Osteoblast (primary cell): ENCODE results near the gene BZW2. TPM values are rescaled to one million over a fixed set of nuclear protein-coding genes. Genes with fewer than 3 reads are reported as not detected.

Experiments used
- DNase-seq: peaks from one replicate; pipeline ENCODE4 v3.0.0; 2011; ENCODE audit warnings: low spot score, mixed read lengths; ENCODE audit not compliant: insufficient read length; ENCODE audit errors: missing footprints
- H2AFZ ChIP-seq: 2 replicates; pipeline ENCODE4 v1.6.0; 2011; ENCODE audit warnings: mild to moderate bottlenecking, low read length
- H3K27ac ChIP-seq: 2 replicates; pipeline ENCODE4 v1.5.1; 2011; ENCODE audit warnings: mild to moderate bottlenecking, low read depth, low read length, moderate library complexity
- H3K27me3 ChIP-seq: 2 replicates; pipeline ENCODE4 v1.6.0; 2012; ENCODE audit warnings: mild to moderate bottlenecking, control low read depth, inconsistent platforms, low read length, moderate library complexity; ENCODE audit not compliant: insufficient read depth
- H3K36me3 ChIP-seq: 2 replicates; pipeline ENCODE4 v1.5.1; 2011; ENCODE audit warnings: mild to moderate bottlenecking, low read length, control low read depth, moderate library complexity; ENCODE audit not compliant: insufficient read depth
- H3K4me1 ChIP-seq: 2 replicates; pipeline ENCODE4 v1.5.1; 2011; ENCODE audit warnings: mild to moderate bottlenecking, low read length, control low read depth, moderate library complexity; ENCODE audit not compliant: insufficient read depth
- H3K4me2 ChIP-seq: 2 replicates; pipeline ENCODE4 v1.6.0; 2011; ENCODE audit warnings: mild to moderate bottlenecking, low read length; ENCODE audit not compliant: insufficient read depth
- H3K4me3 ChIP-seq: fragments of 200-600 bp; sonication (generic); 3 replicates; pipeline ENCODE4 v1.5.1; 2012; ENCODE audit warnings: mild to moderate bottlenecking, low read length, inconsistent platforms; ENCODE audit not compliant: insufficient read depth
- H3K79me2 ChIP-seq: 2 replicates; pipeline ENCODE4 v1.6.0; 2012; ENCODE audit warnings: mild to moderate bottlenecking, low read length, control low read depth, inconsistent platforms; ENCODE audit not compliant: insufficient read depth
- H3K9me3 ChIP-seq: 2 replicates; pipeline ENCODE4 v1.5.1; 2011; ENCODE audit warnings: low read depth, low read length, control low read depth
- H4K20me1 ChIP-seq: 2 replicates; pipeline ENCODE4 v1.6.0; 2012; ENCODE audit warnings: mild to moderate bottlenecking, low read length, control low read depth; ENCODE audit not compliant: insufficient read depth
- CTCF ChIP-seq: IDR thresholded peaks from 2 replicates; pipeline ENCODE4 v1.5.1; 2011; ENCODE audit warnings: mild to moderate bottlenecking, low read depth, low read length, moderate library complexity; ENCODE audit errors: extremely low read depth
- total RNA-seq: library from RNA; depleted of rRNA; stranded (reverse); fragments of >200 nt; gene quantifications from 2 replicates; pipeline ENCODE4 v1.2.3, GENCODE V29; 2012

BZW2 gene
- total RNA-seq, 1 donor = 52.8 TPM

GRCh38 chr7:16604054-16604453 lies 41.9 kb upstream of the BZW2 start:
- Histone ChIP-seq H3K4me1 (no peaks in the 10 kb centered on the region), H3K4me3 (no peak overlapping the region), H4K20me1 (no peaks in the 10 kb centered on the region), H3K4me2 (no peak overlapping the region), H3K79me2 (no peaks in the 10 kb centered on the region), H3K27me3 (no peaks in the 10 kb centered on the region), H3K36me3 (peaks cover 42% of the 10 kb centered on the region), H3K27ac (no peak overlapping the region), H3K9me3 (no peaks in the 10 kb centered on the region), H2AFZ (no peak overlapping the region)
- no peak for DNase-seq
- peak; percentile 38 for TF ChIP-seq CTCF

- H3K36me3 ChIP-seq = peaks cover 35% of the 10 kb centered on the region
Measured at GRCh38 chr7:16606704-16607103, 39.3 kb upstream of the BZW2 start.

GRCh38 chr7:16609842-16610450 lies 36.0 kb upstream of the BZW2 start:
- Histone ChIP-seq H3K4me2 (no peak overlapping the region), H3K79me2 (no peaks in the 10 kb centered on the region), H3K4me3 (no peak overlapping the region), H4K20me1 (no peaks in the 10 kb centered on the region), H3K9me3 (no peaks in the 10 kb centered on the region), H3K36me3 (peaks cover 29% of the 10 kb centered on the region), H2AFZ (no peak overlapping the region), H3K27ac (no peak overlapping the region), H3K27me3 (no peaks in the 10 kb centered on the region), H3K4me1 (no peaks in the 10 kb centered on the region)
- no peak for TF ChIP-seq CTCF
- no peak for DNase-seq

More at GRCh38 chr7:16606704-16607103, 39.3 kb upstream of the BZW2 start:
- H3K4me2 ChIP-seq = no peak overlapping the region
- no peak overlapping the region for H2AFZ ChIP-seq
- TF ChIP-seq CTCF = no peak
- no peak overlapping the region for H3K4me3 ChIP-seq
- DNase-seq = no peak
- H3K79me2 ChIP-seq = no peaks in the 10 kb centered on the region
- H3K27ac ChIP-seq = no peak overlapping the region
- no peaks in the 10 kb centered on the region for H3K4me1 ChIP-seq
- no peaks in the 10 kb centered on the region for H3K27me3 ChIP-seq
- no peaks in the 10 kb centered on the region for H3K9me3 ChIP-seq
- H4K20me1 ChIP-seq = no peaks in the 10 kb centered on the region

- Histone ChIP-seq H3K79me2 (no peaks in the 10 kb centered on the region), H3K4me2 (no peak overlapping the region), H3K27me3 (no peaks in the 10 kb centered on the region), H4K20me1 (no peaks in the 10 kb centered on the region), H3K36me3 (peaks cover 37% of the 10 kb centered on the region), H3K27ac (no peak overlapping the region), H3K4me1 (no peaks in the 10 kb centered on the region), H2AFZ (no peak overlapping the region), H3K4me3 (no peak overlapping the region), H3K9me3 (no peaks in the 10 kb centered on the region)
- no peak for TF ChIP-seq CTCF
- DNase-seq = no peak
Measured at GRCh38 chr7:16611711-16612110, 34.3 kb upstream of the BZW2 start.
